HEK293T (cell line): ENCODE measurements around the gene AK5.

Experiments used
- ARNT ChIP-seq: fragments of 450-650 bp; IDR thresholded peaks from 2 replicates; pipeline ENCODE4 v1.6.1; 2017; ENCODE audit warnings: mild to moderate bottlenecking
- BHLHE40 ChIP-seq: fragments of 450-650 bp; IDR thresholded peaks from 2 replicates; pipeline ENCODE4 v1.6.1; 2016; ENCODE audit warnings: mild to moderate bottlenecking, moderate library complexity, borderline replicate concordance
- ELF4 ChIP-seq: fragments of 450-650 bp; IDR thresholded peaks from 2 replicates; pipeline ENCODE4 v1.6.1; 2017; ENCODE audit warnings: antibody characterized with exemption
- FOXM1 ChIP-seq: fragments of 450-650 bp; IDR thresholded peaks from 2 replicates; pipeline ENCODE4 v1.6.1; 2017; ENCODE audit warnings: mild to moderate bottlenecking, borderline replicate concordance
- PKNOX1 ChIP-seq: fragments of 450-650 bp; IDR thresholded peaks from 2 replicates; pipeline ENCODE4 v1.6.1; 2016
- SP1 ChIP-seq: fragments of 450-650 bp; IDR thresholded peaks from 2 replicates; pipeline ENCODE4 v1.6.1; 2017
- SUZ12 ChIP-seq: fragments of 450-650 bp; IDR thresholded peaks from 2 replicates; pipeline ENCODE4 v1.6.1; 2016; ENCODE audit warnings: mild to moderate bottlenecking

- TF ChIP-seq ELF4 (no peak), PKNOX1 (0 out of 2 replicates have a peak, but pooled peaks have one; percentile 18), SP1 (no peak), SUZ12 (no peak), FOXM1 (no peak), ARNT (no peak), BHLHE40 (no peak)
Measured at GRCh38 chr1:77300566-77300965, 18.7 kb downstream of the AK5 start.
